CD4-positive, alpha-beta T cell (primary cell): ENCODE results near the gene TLR7. TPM values are rescaled to one million over a fixed set of nuclear protein-coding genes. Genes with fewer than 3 reads are reported as not detected.

Experiments
- ATAC-seq: fragments of 200-7000 bp; cut with Tn5 transposase; one replicate; pipeline ENCODE4 v1.10.0; 2022; ENCODE audit warnings: mild to moderate bottlenecking; ENCODE audit not compliant: poor library complexity
- CTCF ChIA-PET: fragments of 350-600 bp; sonication (Branson Sonifier 250); formaldehyde crosslinking; loops from one replicate; lab custom pipeline; 2021; ENCODE audit warnings: antibody characterized with exemption, inconsistent platforms; lab: Charles Lee
- POLR2A ChIA-PET: fragments of 350-600 bp; sonication (Branson Sonifier 250); formaldehyde crosslinking; loops from one replicate; lab custom pipeline; 2021; ENCODE audit warnings: antibody characterized with exemption, inconsistent platforms; lab: Charles Lee
- DNase-seq, 14 experiments: peaks; one replicate each; pipeline ENCODE4 v3.0.0-alpha.2; 2013 to 2020; ENCODE audit warnings: mixed read lengths in 2 of 14
- H3K27ac ChIP-seq, 2 donors: one replicate each; pipeline versions ENCODE4 v1.5.1 to v1.7.0; 2013; ENCODE audit warnings: low read length in 2 of 2, low read depth in 1 of 2, mild to moderate bottlenecking in 1 of 2
- H3K27me3 ChIP-seq, 2 experiments: 1 replicate in 1 of 2; 2 replicates in 1 of 2; pipeline versions ENCODE4 v1.6.1 to v1.7.0; 2013; ENCODE audit warnings: low read length in 2 of 2, control low read depth in 1 of 2, mild to moderate bottlenecking in 1 of 2, moderate library complexity in 1 of 2; ENCODE audit not compliant: insufficient read depth in 2 of 2, control insufficient read depth in 1 of 2
- H3K36me3 ChIP-seq: one replicate; pipeline ENCODE4 v1.6.1; 2013; ENCODE audit warnings: low read length, control low read depth; ENCODE audit not compliant: insufficient read depth
- H3K4me1 ChIP-seq: one replicate; pipeline ENCODE4 v1.6.1; 2013; ENCODE audit warnings: low read length, control low read depth; ENCODE audit not compliant: insufficient read depth
- H3K4me3 ChIP-seq: one replicate; pipeline ENCODE4 v1.5.1; 2013; ENCODE audit warnings: mild to moderate bottlenecking, low read length, moderate library complexity
- H3K9me3 ChIP-seq, 2 experiments: 1 replicate in 1 of 2; 2 replicates in 1 of 2; pipeline versions ENCODE4 v1.6.1 to v1.7.0; 2013; ENCODE audit warnings: low read length in 2 of 2, mild to moderate bottlenecking in 2 of 2, control low read depth in 1 of 2, moderate library complexity in 1 of 2; ENCODE audit not compliant: control insufficient read depth in 1 of 2, insufficient read depth in 1 of 2
- H3K27ac Mint-ChIP-seq: one replicate; pipeline ENCODE4 v1.8.0; 2020; ENCODE audit warnings: mixed read lengths
- H3K27me3 Mint-ChIP-seq: one replicate; pipeline ENCODE4 v1.8.0; 2021; ENCODE audit warnings: mixed read lengths
- H3K36me3 Mint-ChIP-seq: one replicate; pipeline ENCODE4 v1.8.0; 2021; ENCODE audit warnings: low read depth, mixed read lengths
- H3K4me1 Mint-ChIP-seq: one replicate; pipeline ENCODE4 v1.8.0; 2021; ENCODE audit warnings: low read depth, mixed read lengths
- H3K4me3 Mint-ChIP-seq: one replicate; pipeline ENCODE4 v1.8.0; 2020; ENCODE audit warnings: mild to moderate bottlenecking, mixed read lengths
- H3K9me3 Mint-ChIP-seq: one replicate; pipeline ENCODE4 v1.8.0; 2020; ENCODE audit warnings: mixed read lengths
- intact Hi-C, 2 experiments: fragments of 100-400 bp; cut with DNase I in 1 of 2; cut with micrococcal nuclease in 1 of 2; formaldehyde crosslinking; loops; one replicate each; pipeline versions ENCODE4 v1.15.1 to v1.9.0; 2023 to 2025; cut with DNase I, micrococcal nuclease
- total RNA-seq, 174 experiments: library from RNA in 2 of 174; stranded (reverse) in 2 of 174; gene quantifications; one replicate each; pipeline ENCODE4 v1.2.3 and lab custom pipeline; 2021 to 2026
- TF ChIP-seq, protein P1 (sequence below): fragments of 200-600 bp; IDR thresholded peaks from one replicate; pipeline ENCODE4 v1.8.0; 2022; ENCODE audit warnings: antibody characterized with exemption, mild to moderate bottlenecking

Gene TLR7
- total RNA-seq, 2 experiments from 2014 or later, result 0.06 TPM; not detected in 1

DNA sequence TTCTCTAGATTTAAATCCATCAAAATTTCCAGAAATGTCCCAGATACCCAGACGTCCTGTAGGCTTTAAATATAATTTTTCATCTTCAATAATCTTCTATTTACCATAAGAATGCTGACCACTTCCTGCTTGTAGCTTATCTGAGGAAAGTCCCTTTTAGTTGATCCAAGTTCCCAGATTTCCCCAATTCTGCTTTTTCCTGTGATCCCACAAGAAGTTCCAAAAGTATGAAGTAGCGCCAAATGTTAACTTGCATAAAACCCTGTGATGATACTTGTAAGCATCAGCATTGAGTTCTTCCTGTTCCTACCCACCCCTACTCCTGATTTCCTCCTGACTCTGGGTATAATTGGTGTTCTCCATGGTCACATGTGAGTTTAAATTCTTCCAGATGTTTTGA lies 29.0 kb downstream of the TLR7 start:
- Mint-ChIP-seq H3K27ac (no peak overlapping the region), H3K4me1 (peaks cover 20% of the 10 kb centered on the region), H3K4me3 (no peak overlapping the region), H3K36me3 (no peaks in the 10 kb centered on the region), H3K27me3 (no peaks in the 10 kb centered on the region), H3K9me3 (no peaks in the 10 kb centered on the region)
- intact Hi-C loops, result no loop called here
- Histone ChIP-seq H3K27me3 (no peaks in the 10 kb centered on the region), H3K4me1 (peaks cover under 1% of the 10 kb centered on the region), H3K36me3 (no peaks in the 10 kb centered on the region), H3K4me3 (no peak overlapping the region), H3K9me3 (no peaks in the 10 kb centered on the region), H3K27ac (no peak overlapping the region)
- POLR2A ChIA-PET, result no interaction called here
- TF ChIP-seq, protein P1, sequence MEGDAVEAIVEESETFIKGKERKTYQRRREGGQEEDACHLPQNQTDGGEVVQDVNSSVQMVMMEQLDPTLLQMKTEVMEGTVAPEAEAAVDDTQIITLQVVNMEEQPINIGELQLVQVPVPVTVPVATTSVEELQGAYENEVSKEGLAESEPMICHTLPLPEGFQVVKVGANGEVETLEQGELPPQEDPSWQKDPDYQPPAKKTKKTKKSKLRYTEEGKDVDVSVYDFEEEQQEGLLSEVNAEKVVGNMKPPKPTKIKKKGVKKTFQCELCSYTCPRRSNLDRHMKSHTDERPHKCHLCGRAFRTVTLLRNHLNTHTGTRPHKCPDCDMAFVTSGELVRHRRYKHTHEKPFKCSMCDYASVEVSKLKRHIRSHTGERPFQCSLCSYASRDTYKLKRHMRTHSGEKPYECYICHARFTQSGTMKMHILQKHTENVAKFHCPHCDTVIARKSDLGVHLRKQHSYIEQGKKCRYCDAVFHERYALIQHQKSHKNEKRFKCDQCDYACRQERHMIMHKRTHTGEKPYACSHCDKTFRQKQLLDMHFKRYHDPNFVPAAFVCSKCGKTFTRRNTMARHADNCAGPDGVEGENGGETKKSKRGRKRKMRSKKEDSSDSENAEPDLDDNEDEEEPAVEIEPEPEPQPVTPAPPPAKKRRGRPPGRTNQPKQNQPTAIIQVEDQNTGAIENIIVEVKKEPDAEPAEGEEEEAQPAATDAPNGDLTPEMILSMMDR, result no peak
- CTCF ChIA-PET, result interaction anchor here (0.7 kb wide), 1 partner anchor 87 kb away, joined by 3 read pairs; no protein-coding TSS in a partner anchor
- DNase-seq (no peak), ATAC-seq (no peak)

DNA sequence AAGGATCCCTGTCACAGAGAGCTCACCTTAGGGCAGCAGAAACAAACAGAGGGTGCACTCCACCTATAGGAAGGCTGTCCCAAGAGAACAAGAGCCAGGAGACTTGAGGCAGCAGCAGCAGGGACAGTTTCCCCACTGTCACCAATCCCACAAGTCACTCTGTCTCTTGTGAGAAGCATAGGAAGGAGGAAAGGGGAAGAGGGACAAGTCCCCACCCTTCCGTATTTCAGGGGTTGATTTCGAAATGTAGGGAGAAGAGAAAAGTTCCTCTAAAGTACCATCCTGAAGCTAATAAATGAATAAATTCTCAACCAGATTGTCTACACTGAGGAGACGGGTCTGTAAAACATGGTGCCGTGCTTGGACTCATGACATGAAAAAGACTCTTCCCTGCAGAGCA lies 30.1 kb downstream of the TLR7 start:
- H3K4me3 Mint-ChIP-seq, result no peak overlapping the region
- peaks cover 5% of the 10 kb centered on the region for H3K4me1 ChIP-seq
- ATAC-seq (no peak), DNase-seq (no peak)
- POLR2A ChIA-PET, result no interaction called here
- H3K9me3 ChIP-seq, result no peaks in the 10 kb centered on the region
- no peak overlapping the region for H3K4me3 ChIP-seq
- H3K36me3 Mint-ChIP-seq, result no peaks in the 10 kb centered on the region
- TF ChIP-seq, protein P1, result no peak
- H3K27ac ChIP-seq, result no peak overlapping the region
- H3K36me3 ChIP-seq, result no peaks in the 10 kb centered on the region
- CTCF ChIA-PET, result interaction anchor here (1.4 kb wide), 1 partner anchor 83 kb away, joined by 3 read pairs; no protein-coding TSS in a partner anchor
- H3K27ac Mint-ChIP-seq, result no peak overlapping the region
- no peaks in the 10 kb centered on the region for H3K27me3 Mint-ChIP-seq
- no peaks in the 10 kb centered on the region for H3K27me3 ChIP-seq
- H3K9me3 Mint-ChIP-seq, result no peaks in the 10 kb centered on the region
- intact Hi-C loops, result no loop called here
- H3K4me1 Mint-ChIP-seq, result peaks cover 16% of the 10 kb centered on the region

DNA sequence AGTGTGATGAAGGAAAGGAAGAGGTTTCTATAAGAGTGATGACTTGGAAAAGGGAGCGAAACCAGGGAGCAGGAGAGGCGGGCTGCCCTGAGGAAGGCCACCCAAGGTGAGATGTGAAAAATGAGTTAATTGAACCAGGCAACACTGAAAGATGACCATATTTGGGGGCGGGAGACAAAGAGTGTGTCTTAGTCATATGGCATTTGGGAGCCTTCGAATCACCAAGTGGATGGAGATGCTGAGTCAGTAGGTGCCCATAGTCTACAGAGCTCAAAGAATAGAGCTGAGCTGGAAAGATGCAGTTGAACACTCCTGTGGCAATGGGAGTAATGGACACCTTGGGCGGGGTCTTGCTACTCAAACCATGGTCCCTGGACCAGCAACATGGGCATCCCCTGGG lies 31.2 kb downstream of the TLR7 start:
- Mint-ChIP-seq H3K4me3 (no peak overlapping the region), H3K36me3 (no peaks in the 10 kb centered on the region), H3K4me1 (peaks cover 10% of the 10 kb centered on the region), H3K9me3 (no peaks in the 10 kb centered on the region), H3K27me3 (no peaks in the 10 kb centered on the region), H3K27ac (no peak overlapping the region)
- H3K4me1 ChIP-seq, result peaks cover 5% of the 10 kb centered on the region
- ChIA-PET POLR2A (no interaction called here), CTCF (no interaction called here)
- TF ChIP-seq, protein P1, result no peak
- H3K9me3 ChIP-seq, result no peaks in the 10 kb centered on the region
- H3K36me3 ChIP-seq, result no peaks in the 10 kb centered on the region
- intact Hi-C loops, result no loop called here
- H3K27ac ChIP-seq, result no peak overlapping the region
- no peak overlapping the region for H3K4me3 ChIP-seq
- ATAC-seq (no peak), DNase-seq (no peak)
- H3K27me3 ChIP-seq, result no peaks in the 10 kb centered on the region
